Hepatocyte (in vitro differentiated cells): ENCODE measurements around the gene DAAM1.

Experiments
- EZH2 ChIP-seq: fragments of 200-600 bp; sonication (generic); IDR thresholded peaks from 2 replicates; pipeline ENCODE4 v1.6.1; 2016; ENCODE audit warnings: antibody characterized with exemption, mild to moderate bottlenecking, borderline replicate concordance
- TF ChIP-seq, protein P1 (sequence below): fragments of 200-600 bp; sonication (generic); IDR thresholded peaks from 2 replicates; pipeline ENCODE4 v1.5.1; 2016; ENCODE audit warnings: antibody characterized with exemption, mild to moderate bottlenecking; ENCODE audit not compliant: poor library complexity

DNA sequence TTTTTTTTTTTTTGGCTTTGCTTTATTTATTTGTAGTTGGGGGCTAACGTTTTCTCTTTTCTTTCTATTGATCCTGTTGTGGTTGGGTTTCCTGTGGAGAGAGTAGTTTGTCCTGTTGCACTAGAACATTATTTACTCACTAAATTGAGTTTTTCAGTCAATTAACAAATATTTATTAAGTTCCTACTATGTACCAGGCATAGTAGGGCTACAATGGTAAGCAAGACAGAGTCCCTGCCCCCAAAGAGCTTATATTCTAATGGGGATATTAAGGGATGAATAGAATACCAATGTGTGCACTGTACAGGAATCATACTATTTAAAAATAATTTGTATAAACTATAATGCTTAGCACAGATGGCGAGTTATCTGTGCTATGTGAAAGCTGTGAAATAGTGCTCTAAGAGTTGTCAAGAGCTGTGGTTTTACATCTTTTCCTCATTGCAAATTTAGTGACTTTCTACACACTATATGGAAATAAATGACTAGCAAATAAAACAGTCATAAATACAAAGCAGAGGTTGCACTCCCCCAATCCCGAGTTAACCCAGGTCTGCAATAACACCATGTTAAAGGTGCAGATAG, 181.8 kb downstream of the DAAM1 start:
- TF ChIP-seq, protein P1, sequence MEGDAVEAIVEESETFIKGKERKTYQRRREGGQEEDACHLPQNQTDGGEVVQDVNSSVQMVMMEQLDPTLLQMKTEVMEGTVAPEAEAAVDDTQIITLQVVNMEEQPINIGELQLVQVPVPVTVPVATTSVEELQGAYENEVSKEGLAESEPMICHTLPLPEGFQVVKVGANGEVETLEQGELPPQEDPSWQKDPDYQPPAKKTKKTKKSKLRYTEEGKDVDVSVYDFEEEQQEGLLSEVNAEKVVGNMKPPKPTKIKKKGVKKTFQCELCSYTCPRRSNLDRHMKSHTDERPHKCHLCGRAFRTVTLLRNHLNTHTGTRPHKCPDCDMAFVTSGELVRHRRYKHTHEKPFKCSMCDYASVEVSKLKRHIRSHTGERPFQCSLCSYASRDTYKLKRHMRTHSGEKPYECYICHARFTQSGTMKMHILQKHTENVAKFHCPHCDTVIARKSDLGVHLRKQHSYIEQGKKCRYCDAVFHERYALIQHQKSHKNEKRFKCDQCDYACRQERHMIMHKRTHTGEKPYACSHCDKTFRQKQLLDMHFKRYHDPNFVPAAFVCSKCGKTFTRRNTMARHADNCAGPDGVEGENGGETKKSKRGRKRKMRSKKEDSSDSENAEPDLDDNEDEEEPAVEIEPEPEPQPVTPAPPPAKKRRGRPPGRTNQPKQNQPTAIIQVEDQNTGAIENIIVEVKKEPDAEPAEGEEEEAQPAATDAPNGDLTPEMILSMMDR: no peak
- no peak for TF ChIP-seq EZH2
